ENCODE data around the gene RETSAT. TPM values are rescaled to one million over a fixed set of nuclear protein-coding genes. Genes with fewer than 3 reads are reported as not detected.

RETSAT gene
- total and polyA plus RNA-seq, 2 of the 4 experiments (the other 2 are of a cell fraction): 25.6 to 32.3 TPM

DNA sequence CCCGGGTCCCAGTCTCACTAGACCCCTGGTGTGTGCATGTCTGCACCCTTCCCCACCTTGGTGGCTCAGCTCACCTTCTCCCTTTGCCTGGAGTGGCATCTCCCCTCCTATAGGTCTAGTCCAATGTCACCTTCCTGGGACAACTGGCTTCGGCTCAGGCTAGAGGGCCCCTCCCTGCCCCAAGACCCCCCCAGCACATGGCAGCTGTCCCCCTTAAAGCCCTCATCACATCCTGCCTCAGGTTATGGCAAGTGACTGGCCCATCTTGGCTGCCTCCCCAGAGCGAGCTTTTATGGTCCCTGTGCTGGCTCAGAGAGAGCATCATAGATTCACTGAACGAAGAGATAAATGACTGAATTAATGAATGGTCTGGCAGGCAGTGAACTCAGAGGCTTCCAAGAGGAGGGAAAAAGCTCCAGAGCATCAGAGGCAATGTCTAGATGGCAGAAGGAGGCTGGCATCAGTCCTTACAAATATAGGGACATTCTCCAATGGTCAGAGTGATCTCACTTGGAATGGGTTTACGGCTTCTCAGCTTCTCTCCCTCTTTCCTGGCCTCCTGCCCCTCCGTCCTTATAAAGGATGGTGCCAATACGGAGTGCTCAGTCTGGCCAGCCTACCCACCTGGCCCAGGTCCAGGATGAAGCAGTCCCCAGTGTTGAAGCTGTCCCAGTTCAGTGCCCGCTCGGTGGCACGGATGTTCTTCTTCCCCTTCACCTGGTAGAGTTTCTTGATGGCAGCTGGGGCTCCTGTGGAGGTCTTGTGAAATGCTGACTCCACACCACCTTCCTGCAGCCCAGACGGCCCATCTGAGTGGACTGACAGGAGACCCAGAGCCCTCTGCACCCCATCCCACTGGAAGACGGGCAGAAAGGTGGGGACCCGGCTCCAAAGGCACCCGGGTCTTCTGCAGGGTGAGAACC is 46.5 kb upstream of the RETSAT start:
- Histone ChIP-seq H3K27me3 (ENCODE audit: control insufficient read depth, insufficient read depth, low read length) (no peaks in the 10 kb centered on the region), H4K8ac (ENCODE audit: low read depth in 2 of 2, low read length in 2 of 2) (no peak overlapping the region), H2BK120ac (ENCODE audit: low read depth, low read length) (no peak overlapping the region), H3K4ac (ENCODE audit: low read depth, low read length) (no peak overlapping the region), H3K56ac (ENCODE audit: extremely low read depth, insufficient read depth, low read length) (no peak overlapping the region), H2AK9ac (replicated peaks; ENCODE audit: low read depth, low read length, poor library complexity) (no peak overlapping the region), H3K14ac (replicated peaks; ENCODE audit: low read depth, low read length) (no peak overlapping the region), H2AFZ (replicated peaks; ENCODE audit: low read length, poor library complexity) (no peak overlapping the region), H3K9me1 (ENCODE audit: insufficient read depth, low read length) (no peaks in the 10 kb centered on the region), H3K79me1 (ENCODE audit: low read depth in 1 of 2, low read length in 2 of 2) (peaks cover 5 to 7% of the 10 kb centered on the region in 2 experiments; a peak in 3 of 4 replicates), H4K5ac (ENCODE audit: low read depth, low read length) (no peak overlapping the region), H3K4me2 (ENCODE audit: low read depth, low read length) (no peak overlapping the region), H3K27ac (ENCODE audit: insufficient read depth, low read length) (no peak overlapping the region), H4K20me1 (ENCODE audit: insufficient read depth, low read length) (no peaks in the 10 kb centered on the region; the same call in 1 of the 2 replicates), H3K9me3 (ENCODE audit: control insufficient read depth, insufficient read depth, low read length) (no peaks in the 10 kb centered on the region), H4K91ac (ENCODE audit: insufficient read depth, low read depth, low read length) (no peak overlapping the region), H3K4me3 (ENCODE audit: insufficient read depth, low read depth, low read length) (no peak overlapping the region), H3K9ac (ENCODE audit: low read depth, low read length) (no peak overlapping the region), H2BK15ac (ENCODE audit: low read depth, low read length) (no peak overlapping the region), H3K23ac (ENCODE audit: low read depth, low read length) (no peak overlapping the region), H2BK20ac (ENCODE audit: low read depth, low read length) (no peak overlapping the region), H3K18ac (ENCODE audit: low read depth, low read length) (no peak overlapping the region), H3K36me3 (ENCODE audit: control insufficient read depth, insufficient read depth, low read length) (peaks cover 14% of the 10 kb centered on the region), H2AK5ac (ENCODE audit: low read depth, low read length) (no peak overlapping the region), H2BK5ac (ENCODE audit: low read depth, low read length, poor library complexity, severe bottlenecking) (no peak overlapping the region), H3K4me1 (ENCODE audit: control insufficient read depth, insufficient read depth, low read length) (peaks cover 5% of the 10 kb centered on the region; the same call in 1 of the 2 replicates)
- ChIA-PET CTCF (no interaction called here), POLR2A (ENCODE audit: unreplicated experiment) (no interaction called here)
- TF ChIP-seq, protein P1, sequence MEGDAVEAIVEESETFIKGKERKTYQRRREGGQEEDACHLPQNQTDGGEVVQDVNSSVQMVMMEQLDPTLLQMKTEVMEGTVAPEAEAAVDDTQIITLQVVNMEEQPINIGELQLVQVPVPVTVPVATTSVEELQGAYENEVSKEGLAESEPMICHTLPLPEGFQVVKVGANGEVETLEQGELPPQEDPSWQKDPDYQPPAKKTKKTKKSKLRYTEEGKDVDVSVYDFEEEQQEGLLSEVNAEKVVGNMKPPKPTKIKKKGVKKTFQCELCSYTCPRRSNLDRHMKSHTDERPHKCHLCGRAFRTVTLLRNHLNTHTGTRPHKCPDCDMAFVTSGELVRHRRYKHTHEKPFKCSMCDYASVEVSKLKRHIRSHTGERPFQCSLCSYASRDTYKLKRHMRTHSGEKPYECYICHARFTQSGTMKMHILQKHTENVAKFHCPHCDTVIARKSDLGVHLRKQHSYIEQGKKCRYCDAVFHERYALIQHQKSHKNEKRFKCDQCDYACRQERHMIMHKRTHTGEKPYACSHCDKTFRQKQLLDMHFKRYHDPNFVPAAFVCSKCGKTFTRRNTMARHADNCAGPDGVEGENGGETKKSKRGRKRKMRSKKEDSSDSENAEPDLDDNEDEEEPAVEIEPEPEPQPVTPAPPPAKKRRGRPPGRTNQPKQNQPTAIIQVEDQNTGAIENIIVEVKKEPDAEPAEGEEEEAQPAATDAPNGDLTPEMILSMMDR (conservative IDR thresholded peaks at IDR 0.05; ENCODE audit: low read depth, low read length): no peak
- TF ChIP-seq POLR2A (IDR thresholded peaks at IDR 0.05; ENCODE audit: low read depth, low read length) (no peak), MXI1 (IDR thresholded peaks at IDR 0.05; ENCODE audit: borderline replicate concordance, low read depth, low read length) (no peak), SMC3 (IDR thresholded peaks at IDR 0.05; ENCODE audit: low read depth, low read length) (no peak), NFE2L2 (IDR thresholded peaks at IDR 0.05; ENCODE audit: low read depth, low read length) (no peak), RFX5 (IDR thresholded peaks at IDR 0.05; ENCODE audit: low read depth, low read length) (no peak), RAD21 (IDR thresholded peaks at IDR 0.05; ENCODE audit: low read length) (no peak), CEBPB (IDR thresholded peaks at IDR 0.05; ENCODE audit: low read depth, low read length) (no peak), FOS (IDR thresholded peaks at IDR 0.05; ENCODE audit: low read depth, low read length) (no peak), RCOR1 (IDR thresholded peaks at IDR 0.05; ENCODE audit: insufficient replicate concordance, low read length) (no peak), CHD1 (IDR thresholded peaks at IDR 0.05; ENCODE audit: low read depth, low read length) (no peak)
- TF ChIP-seq, protein P2, sequence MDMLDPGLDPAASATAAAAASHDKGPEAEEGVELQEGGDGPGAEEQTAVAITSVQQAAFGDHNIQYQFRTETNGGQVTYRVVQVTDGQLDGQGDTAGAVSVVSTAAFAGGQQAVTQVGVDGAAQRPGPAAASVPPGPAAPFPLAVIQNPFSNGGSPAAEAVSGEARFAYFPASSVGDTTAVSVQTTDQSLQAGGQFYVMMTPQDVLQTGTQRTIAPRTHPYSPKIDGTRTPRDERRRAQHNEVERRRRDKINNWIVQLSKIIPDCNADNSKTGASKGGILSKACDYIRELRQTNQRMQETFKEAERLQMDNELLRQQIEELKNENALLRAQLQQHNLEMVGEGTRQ (IDR thresholded peaks at IDR 0.05; ENCODE audit: low read depth, low read length): no peak
- TF ChIP-seq, protein P3, sequence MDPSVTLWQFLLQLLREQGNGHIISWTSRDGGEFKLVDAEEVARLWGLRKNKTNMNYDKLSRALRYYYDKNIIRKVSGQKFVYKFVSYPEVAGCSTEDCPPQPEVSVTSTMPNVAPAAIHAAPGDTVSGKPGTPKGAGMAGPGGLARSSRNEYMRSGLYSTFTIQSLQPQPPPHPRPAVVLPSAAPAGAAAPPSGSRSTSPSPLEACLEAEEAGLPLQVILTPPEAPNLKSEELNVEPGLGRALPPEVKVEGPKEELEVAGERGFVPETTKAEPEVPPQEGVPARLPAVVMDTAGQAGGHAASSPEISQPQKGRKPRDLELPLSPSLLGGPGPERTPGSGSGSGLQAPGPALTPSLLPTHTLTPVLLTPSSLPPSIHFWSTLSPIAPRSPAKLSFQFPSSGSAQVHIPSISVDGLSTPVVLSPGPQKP (IDR thresholded peaks at IDR 0.05; ENCODE audit: borderline replicate concordance, low read depth, low read length): no peak
- BruUV-seq (replicated peaks): no TSS peak
- in situ Hi-C loops (cut with MboI; ENCODE audit: low sequenced_read_pairs) (no loop called here), intact Hi-C loops (cut with micrococcal nuclease) (no loop called here), dilution Hi-C loops (cut with HindIII; ENCODE audit: low sequenced_read_pairs, unreplicated experiment) (no loop called here)
- ATAC-seq (ENCODE audit: low read depth) (no peak), DNase-seq (no peak)
- WGBS, 2 experiments (ENCODE audit: extremely low coverage in 2 of 2, insufficient read length in 1 of 2): no CpG with 5 or more reads among the region's 14 CpGs

Measured in IMR-90 (cell line).